HL-60 (cell line): Measurements from ENCODE around the gene JPH4.

Experiments used
- TF ChIP-seq, protein P1 (sequence below): IDR thresholded peaks from one replicate; pipeline ENCODE4 v1.5.1; 2011; ENCODE audit warnings: low read length, control low read depth, inconsistent platforms; ENCODE audit not compliant: insufficient read depth
- TF ChIP-seq, protein P2 (sequence below): IDR thresholded peaks from 2 replicates; pipeline ENCODE4 v1.6.1; 2012; ENCODE audit warnings: low read depth; ENCODE audit not compliant: insufficient replicate concordance

DNA sequence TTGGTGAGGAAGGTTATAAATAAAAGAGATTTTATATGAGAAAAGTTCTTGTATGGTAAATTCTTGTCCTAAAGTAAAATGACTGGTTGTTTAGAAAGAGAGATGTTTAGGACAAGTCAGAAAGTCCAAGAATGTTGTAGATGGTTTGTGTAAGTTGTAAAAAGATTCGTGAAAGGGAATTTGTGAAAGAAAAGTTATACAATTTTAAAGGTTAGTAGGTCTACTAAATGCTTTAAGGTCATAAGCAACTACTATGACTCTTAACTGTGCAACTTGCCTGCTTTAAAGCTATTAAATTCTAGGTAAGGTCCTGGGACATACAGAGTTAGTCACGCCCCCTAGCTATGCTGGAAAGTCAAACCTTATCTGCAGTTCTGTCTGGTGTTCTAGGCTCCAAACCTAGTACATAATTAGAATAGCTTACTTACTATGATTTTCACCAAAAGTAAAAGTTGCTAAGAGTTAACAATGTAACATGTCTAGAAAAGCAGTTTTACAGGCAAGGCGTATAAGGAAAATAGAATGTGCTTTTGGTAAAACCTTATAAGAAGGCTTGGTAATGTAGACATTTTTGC, 46.3 kb upstream of the JPH4 start:
- TF ChIP-seq, protein P1, sequence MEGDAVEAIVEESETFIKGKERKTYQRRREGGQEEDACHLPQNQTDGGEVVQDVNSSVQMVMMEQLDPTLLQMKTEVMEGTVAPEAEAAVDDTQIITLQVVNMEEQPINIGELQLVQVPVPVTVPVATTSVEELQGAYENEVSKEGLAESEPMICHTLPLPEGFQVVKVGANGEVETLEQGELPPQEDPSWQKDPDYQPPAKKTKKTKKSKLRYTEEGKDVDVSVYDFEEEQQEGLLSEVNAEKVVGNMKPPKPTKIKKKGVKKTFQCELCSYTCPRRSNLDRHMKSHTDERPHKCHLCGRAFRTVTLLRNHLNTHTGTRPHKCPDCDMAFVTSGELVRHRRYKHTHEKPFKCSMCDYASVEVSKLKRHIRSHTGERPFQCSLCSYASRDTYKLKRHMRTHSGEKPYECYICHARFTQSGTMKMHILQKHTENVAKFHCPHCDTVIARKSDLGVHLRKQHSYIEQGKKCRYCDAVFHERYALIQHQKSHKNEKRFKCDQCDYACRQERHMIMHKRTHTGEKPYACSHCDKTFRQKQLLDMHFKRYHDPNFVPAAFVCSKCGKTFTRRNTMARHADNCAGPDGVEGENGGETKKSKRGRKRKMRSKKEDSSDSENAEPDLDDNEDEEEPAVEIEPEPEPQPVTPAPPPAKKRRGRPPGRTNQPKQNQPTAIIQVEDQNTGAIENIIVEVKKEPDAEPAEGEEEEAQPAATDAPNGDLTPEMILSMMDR, result no peak
- TF ChIP-seq, protein P2, sequence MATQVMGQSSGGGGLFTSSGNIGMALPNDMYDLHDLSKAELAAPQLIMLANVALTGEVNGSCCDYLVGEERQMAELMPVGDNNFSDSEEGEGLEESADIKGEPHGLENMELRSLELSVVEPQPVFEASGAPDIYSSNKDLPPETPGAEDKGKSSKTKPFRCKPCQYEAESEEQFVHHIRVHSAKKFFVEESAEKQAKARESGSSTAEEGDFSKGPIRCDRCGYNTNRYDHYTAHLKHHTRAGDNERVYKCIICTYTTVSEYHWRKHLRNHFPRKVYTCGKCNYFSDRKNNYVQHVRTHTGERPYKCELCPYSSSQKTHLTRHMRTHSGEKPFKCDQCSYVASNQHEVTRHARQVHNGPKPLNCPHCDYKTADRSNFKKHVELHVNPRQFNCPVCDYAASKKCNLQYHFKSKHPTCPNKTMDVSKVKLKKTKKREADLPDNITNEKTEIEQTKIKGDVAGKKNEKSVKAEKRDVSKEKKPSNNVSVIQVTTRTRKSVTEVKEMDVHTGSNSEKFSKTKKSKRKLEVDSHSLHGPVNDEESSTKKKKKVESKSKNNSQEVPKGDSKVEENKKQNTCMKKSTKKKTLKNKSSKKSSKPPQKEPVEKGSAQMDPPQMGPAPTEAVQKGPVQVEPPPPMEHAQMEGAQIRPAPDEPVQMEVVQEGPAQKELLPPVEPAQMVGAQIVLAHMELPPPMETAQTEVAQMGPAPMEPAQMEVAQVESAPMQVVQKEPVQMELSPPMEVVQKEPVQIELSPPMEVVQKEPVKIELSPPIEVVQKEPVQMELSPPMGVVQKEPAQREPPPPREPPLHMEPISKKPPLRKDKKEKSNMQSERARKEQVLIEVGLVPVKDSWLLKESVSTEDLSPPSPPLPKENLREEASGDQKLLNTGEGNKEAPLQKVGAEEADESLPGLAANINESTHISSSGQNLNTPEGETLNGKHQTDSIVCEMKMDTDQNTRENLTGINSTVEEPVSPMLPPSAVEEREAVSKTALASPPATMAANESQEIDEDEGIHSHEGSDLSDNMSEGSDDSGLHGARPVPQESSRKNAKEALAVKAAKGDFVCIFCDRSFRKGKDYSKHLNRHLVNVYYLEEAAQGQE, result no peak
